OCI-LY1 (cell line): Measurements from ENCODE around the gene LRP1-AS.

ENCODE experiments used
- H2AFZ ChIP-seq: fragments of 200-600 bp; sonication (generic), shearing (Covaris generic); 2 replicates; pipeline ENCODE4 v1.6.0; 2014; ENCODE audit warnings: antibody characterized with exemption, mild to moderate bottlenecking, low read length
- H3F3A ChIP-seq: fragments of 200-600 bp; sonication (generic), shearing (Covaris generic); 2 replicates; pipeline ENCODE4 v1.6.0; 2014; ENCODE audit warnings: mild to moderate bottlenecking, antibody characterized with exemption, low read length, moderate library complexity; ENCODE audit not compliant: insufficient read depth
- H3K27ac ChIP-seq: fragments of 200-600 bp; sonication (generic); 2 replicates; pipeline ENCODE4 v1.5.1; 2014; ENCODE audit warnings: low read length, mixed run types, mild to moderate bottlenecking, low read depth; ENCODE audit not compliant: poor library complexity, severe bottlenecking
- H3K27me3 ChIP-seq: fragments of 200-600 bp; sonication (generic); 2 replicates; pipeline ENCODE4 v1.6.0; 2014; ENCODE audit warnings: antibody characterized with exemption, mild to moderate bottlenecking, low read length, moderate library complexity; ENCODE audit not compliant: insufficient read depth
- H3K36me3 ChIP-seq: fragments of 200-600 bp; sonication (generic); 2 replicates; pipeline ENCODE4 v1.6.1; 2014; ENCODE audit warnings: mild to moderate bottlenecking, antibody characterized with exemption, low read length, moderate library complexity, mixed read lengths; ENCODE audit not compliant: insufficient read depth
- H3K4me1 ChIP-seq: fragments of 200-600 bp; sonication (generic); 2 replicates; pipeline ENCODE4 v1.5.1; 2014; ENCODE audit warnings: mild to moderate bottlenecking, low read length, moderate library complexity; ENCODE audit not compliant: insufficient read depth, severe bottlenecking
- H3K4me2 ChIP-seq: fragments of 200-600 bp; sonication (generic), shearing (Covaris generic); 2 replicates; pipeline ENCODE4 v1.6.1; 2014; ENCODE audit warnings: low read length
- H3K4me3 ChIP-seq: fragments of 200-600 bp; sonication (generic); 2 replicates; pipeline ENCODE4 v1.5.1; 2014; ENCODE audit warnings: low read length, low read depth, mild to moderate bottlenecking, mixed read lengths; ENCODE audit not compliant: poor library complexity, severe bottlenecking
- H3K79me2 ChIP-seq: fragments of 200-600 bp; shearing (Covaris generic); 2 replicates; pipeline ENCODE4 v1.6.1; 2016; ENCODE audit warnings: mixed run types, low read length, mixed read lengths; ENCODE audit not compliant: insufficient read depth
- H3K9ac ChIP-seq: fragments of 200-600 bp; sonication (generic), shearing (Covaris generic); 2 replicates; pipeline ENCODE4 v1.6.1; 2014; ENCODE audit warnings: mild to moderate bottlenecking, low read length, mixed read lengths
- H3K9me2 ChIP-seq: fragments of 200-600 bp; sonication (generic), shearing (Covaris generic); 2 replicates; pipeline ENCODE4 v1.6.1; 2014; ENCODE audit warnings: low read depth, mild to moderate bottlenecking, low read length, mixed read lengths
- H3K9me3 ChIP-seq: fragments of 200-600 bp; shearing (Covaris generic); 2 replicates; pipeline ENCODE4 v1.6.1; 2014; ENCODE audit warnings: low read length, mixed read lengths
- H4K20me1 ChIP-seq: fragments of 200-600 bp; sonication (generic), shearing (Covaris generic); 2 replicates; pipeline ENCODE4 v1.6.0; 2016; ENCODE audit warnings: mild to moderate bottlenecking, low read length; ENCODE audit not compliant: insufficient read depth
- EZH2 ChIP-seq: fragments of 200-600 bp; sonication (generic), shearing (Covaris generic); IDR thresholded peaks from 2 replicates; pipeline ENCODE4 v1.8.0; 2017; ENCODE audit warnings: borderline replicate concordance, mixed run types, mild to moderate bottlenecking, antibody characterized with exemption, low read length, moderate library complexity, mixed read lengths
- TF ChIP-seq, protein P1 (sequence below): fragments of 200-600 bp; sonication (generic), shearing (Covaris generic); IDR thresholded peaks from 2 replicates; pipeline ENCODE4 v1.5.1; 2017; ENCODE audit warnings: mild to moderate bottlenecking, antibody characterized with exemption, low read length, moderate library complexity, mixed read lengths

Gene LRP1-AS

GRCh38 chr12:57099047-57099714 lies 48.2 kb downstream of the LRP1-AS start:
- H3K36me3 ChIP-seq = peaks cover 77% of the 10 kb centered on the region
- TF ChIP-seq EZH2 = no peak
- TF ChIP-seq, protein P1, sequence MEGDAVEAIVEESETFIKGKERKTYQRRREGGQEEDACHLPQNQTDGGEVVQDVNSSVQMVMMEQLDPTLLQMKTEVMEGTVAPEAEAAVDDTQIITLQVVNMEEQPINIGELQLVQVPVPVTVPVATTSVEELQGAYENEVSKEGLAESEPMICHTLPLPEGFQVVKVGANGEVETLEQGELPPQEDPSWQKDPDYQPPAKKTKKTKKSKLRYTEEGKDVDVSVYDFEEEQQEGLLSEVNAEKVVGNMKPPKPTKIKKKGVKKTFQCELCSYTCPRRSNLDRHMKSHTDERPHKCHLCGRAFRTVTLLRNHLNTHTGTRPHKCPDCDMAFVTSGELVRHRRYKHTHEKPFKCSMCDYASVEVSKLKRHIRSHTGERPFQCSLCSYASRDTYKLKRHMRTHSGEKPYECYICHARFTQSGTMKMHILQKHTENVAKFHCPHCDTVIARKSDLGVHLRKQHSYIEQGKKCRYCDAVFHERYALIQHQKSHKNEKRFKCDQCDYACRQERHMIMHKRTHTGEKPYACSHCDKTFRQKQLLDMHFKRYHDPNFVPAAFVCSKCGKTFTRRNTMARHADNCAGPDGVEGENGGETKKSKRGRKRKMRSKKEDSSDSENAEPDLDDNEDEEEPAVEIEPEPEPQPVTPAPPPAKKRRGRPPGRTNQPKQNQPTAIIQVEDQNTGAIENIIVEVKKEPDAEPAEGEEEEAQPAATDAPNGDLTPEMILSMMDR = no peak
- H3K27me3 ChIP-seq = no peaks in the 10 kb centered on the region

DNA sequence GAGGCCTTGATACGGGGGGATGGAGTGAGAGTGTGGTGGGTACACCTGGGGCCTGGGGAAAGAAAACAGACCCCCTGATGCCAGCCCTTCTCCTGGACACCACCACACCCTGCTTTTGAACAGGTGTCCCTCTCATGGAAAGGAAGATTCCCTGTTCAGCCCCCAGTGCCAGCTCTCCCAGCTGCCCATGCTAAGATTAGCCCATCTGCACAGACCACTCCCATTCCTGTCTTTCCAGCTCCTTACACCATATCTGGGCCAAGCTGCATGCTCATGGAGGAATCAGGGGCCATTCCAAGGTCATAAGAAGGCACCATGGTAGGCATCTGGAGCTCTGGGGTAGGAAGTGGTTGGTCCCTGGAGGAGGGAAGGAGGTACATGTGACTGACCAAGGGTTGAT lies 48.9 kb downstream of the LRP1-AS start:
- Histone ChIP-seq H3K4me3 (no peak overlapping the region), H3K79me2 (no peaks in the 10 kb centered on the region), H3K4me1 (peaks cover 10% of the 10 kb centered on the region), H3K9me2 (no peaks in the 10 kb centered on the region), H3K27ac (no peak overlapping the region), H3F3A (no peaks in the 10 kb centered on the region), H3K9ac (no peak overlapping the region), H3K36me3 (peaks cover 71% of the 10 kb centered on the region; the same call in 1 of the 2 replicates), H3K4me2 (no peak overlapping the region), H3K9me3 (no peaks in the 10 kb centered on the region), H2AFZ (no peak overlapping the region), H4K20me1 (no peaks in the 10 kb centered on the region), H3K27me3 (no peaks in the 10 kb centered on the region)
- TF ChIP-seq, protein P1 = no peak
- no peak for TF ChIP-seq EZH2

More at GRCh38 chr12:57099047-57099714, 48.2 kb downstream of the LRP1-AS start:
- Histone ChIP-seq H3K4me3 (no peak overlapping the region), H2AFZ (no peak overlapping the region), H3K9me3 (no peaks in the 10 kb centered on the region), H3K9me2 (no peaks in the 10 kb centered on the region), H3K79me2 (no peaks in the 10 kb centered on the region), H3K4me1 (peaks cover 4% of the 10 kb centered on the region), H3K9ac (no peak overlapping the region), H3F3A (no peaks in the 10 kb centered on the region), H3K4me2 (no peak overlapping the region), H3K27ac (no peak overlapping the region), H4K20me1 (no peaks in the 10 kb centered on the region)

DNA sequence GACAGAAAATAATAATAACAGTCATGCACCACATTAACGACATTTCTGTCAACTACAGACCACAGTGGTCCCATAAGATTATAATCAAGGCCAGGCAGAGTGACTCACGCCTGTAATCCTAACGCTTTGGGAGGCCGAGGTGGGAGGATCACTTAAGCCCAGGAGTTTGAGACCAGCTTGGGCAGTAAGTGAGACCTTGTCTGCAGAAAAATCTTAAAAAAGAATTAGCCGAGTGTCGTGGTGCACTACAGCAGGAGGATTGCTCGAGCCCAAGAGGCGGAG lies 49.9 kb downstream of the LRP1-AS start:
- Histone ChIP-seq H3K9ac (no peak overlapping the region), H3K27ac (no peak overlapping the region), H3K4me2 (no peak overlapping the region), H2AFZ (no peak overlapping the region), H4K20me1 (no peaks in the 10 kb centered on the region), H3F3A (no peaks in the 10 kb centered on the region), H3K9me3 (no peaks in the 10 kb centered on the region), H3K4me1 (peaks cover 14% of the 10 kb centered on the region), H3K79me2 (no peaks in the 10 kb centered on the region), H3K36me3 (peaks cover 66% of the 10 kb centered on the region; the same call in 1 of the 2 replicates), H3K27me3 (no peaks in the 10 kb centered on the region), H3K4me3 (no peak overlapping the region), H3K9me2 (no peaks in the 10 kb centered on the region)
- no peak for TF ChIP-seq EZH2
- TF ChIP-seq, protein P1 = no peak
